OCI-LY1 (cell line): ENCODE measurements around the gene TCF23.

Experiments
- CTCF ChIP-seq: fragments of 200-600 bp; sonication (generic), shearing (Covaris generic); IDR thresholded peaks from 2 replicates; pipeline ENCODE4 v1.5.1; 2017; ENCODE audit warnings: mild to moderate bottlenecking, antibody characterized with exemption, low read length, moderate library complexity, mixed read lengths
- EZH2 ChIP-seq: fragments of 200-600 bp; sonication (generic), shearing (Covaris generic); IDR thresholded peaks from 2 replicates; pipeline ENCODE4 v1.8.0; 2017; ENCODE audit warnings: borderline replicate concordance, mixed run types, mild to moderate bottlenecking, antibody characterized with exemption, low read length, moderate library complexity, mixed read lengths

GRCh38 chr2:27171351-27171848, 22.6 kb downstream of the TCF23 start:
- TF ChIP-seq CTCF, result no peak
- no peak for TF ChIP-seq EZH2
